Uterus (tissue), 4 donors: ENCODE measurements around the gene TTC13. TPM values are rescaled to one million over a fixed set of nuclear protein-coding genes. Genes with fewer than 3 reads are reported as not detected.
A peak's percentile ranks its signal among the peaks of the same experiment; 100 is the strongest.

Experiments
- DNase-seq, 2 donors: peaks; one replicate each; pipeline ENCODE4 v3.0.0-alpha.2; 2019 to 2020
- H3K27ac ChIP-seq, 2 donors: fragments of 200-600 bp; sonication (generic); 1 replicate in 1 of 2; 2 replicates in 1 of 2; pipeline ENCODE4 v1.5.1; 2016 to 2018
- H3K27me3 ChIP-seq, 2 donors: fragments of 200-600 bp; sonication (generic); one replicate each; pipeline ENCODE4 v1.5.1; 2018 to 2019; ENCODE audit warnings: control low read depth in 1 of 2
- H3K36me3 ChIP-seq, 2 donors: fragments of 200-600 bp; sonication (generic); one replicate each; pipeline ENCODE4 v1.5.1; 2019; ENCODE audit warnings: control low read depth in 1 of 2
- H3K4me1 ChIP-seq, 2 donors: fragments of 200-600 bp; sonication (generic); one replicate each; pipeline ENCODE4 v1.5.1; 2018 to 2019; ENCODE audit warnings: control low read depth in 1 of 2
- H3K4me3 ChIP-seq, 2 donors: fragments of 200-600 bp; sonication (generic); 1 replicate in 1 of 2; 2 replicates in 1 of 2; pipeline ENCODE4 v1.5.1; 2018 to 2019; ENCODE audit warnings: mild to moderate bottlenecking in 1 of 2
- H3K9me3 ChIP-seq, 2 donors: fragments of 200-600 bp; sonication (generic); one replicate each; pipeline ENCODE4 v1.5.1; 2019; ENCODE audit warnings: control low read depth in 1 of 2
- POLR2A ChIP-seq, 2 donors: fragments of 450-650 bp; IDR thresholded peaks; one replicate each; pipeline ENCODE4 v1.6.1; 2016; ENCODE audit warnings: antibody characterized with exemption in 2 of 2, mild to moderate bottlenecking in 1 of 2, moderate library complexity in 1 of 2
- intact Hi-C: fragments of 100-400 bp; cut with DNase I; formaldehyde crosslinking; loops from one replicate; pipeline ENCODE4 v1.15.1; 2023; ENCODE audit warnings: low total_unique reads
- total RNA-seq, 4 donors: library from RNA; depleted of rRNA in 3 of 4; stranded (reverse); fragments of >200 nt in 3 of 4; gene quantifications; one replicate each; pipeline versions ENCODE4 v1.1.0 to v1.2.4, GENCODE V29; 2014 to 2023
- TF ChIP-seq, protein P1 (sequence below), 4 experiments: fragments of 200-600 bp in 2 of 4; fragments of 450-650 bp in 2 of 4; sonication (generic) in 2 of 4; IDR thresholded peaks; one replicate each; pipeline ENCODE4 v1.5.1; 2016 to 2019; ENCODE audit warnings: antibody characterized with exemption in 4 of 4, mild to moderate bottlenecking in 2 of 4, moderate library complexity in 1 of 4
- donor health status: DM: yes; HTN: yes; CAD: no.

TTC13 gene
- total RNA-seq, 4 donors from 2014 or later = 6.9 to 49.1 (median 30.0) TPM

DNA sequence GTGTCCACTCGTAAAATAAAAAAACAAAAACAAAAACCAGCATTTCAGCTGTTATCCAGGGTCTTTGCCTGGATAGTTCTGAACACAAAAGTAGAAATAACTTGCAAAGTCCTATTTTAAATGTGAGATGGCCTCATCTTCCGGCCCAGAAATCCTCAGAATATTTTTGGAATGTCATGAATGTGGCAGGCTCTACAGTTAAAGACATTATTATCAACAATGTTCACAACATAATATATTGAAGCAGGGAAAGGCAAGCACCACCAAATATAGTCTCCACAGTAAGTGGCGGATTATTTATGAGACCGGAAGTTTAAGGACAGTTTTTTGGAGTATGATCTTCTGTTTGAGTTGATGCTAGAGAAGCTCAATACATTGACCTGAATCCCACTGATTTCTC lies 109.2 kb downstream of the TTC13 start:
- H3K4me1 ChIP-seq = peaks cover 0 to 14% of the 10 kb centered on the region in 2 donors
- intact Hi-C loops = no loop called here
- TF ChIP-seq, protein P1, sequence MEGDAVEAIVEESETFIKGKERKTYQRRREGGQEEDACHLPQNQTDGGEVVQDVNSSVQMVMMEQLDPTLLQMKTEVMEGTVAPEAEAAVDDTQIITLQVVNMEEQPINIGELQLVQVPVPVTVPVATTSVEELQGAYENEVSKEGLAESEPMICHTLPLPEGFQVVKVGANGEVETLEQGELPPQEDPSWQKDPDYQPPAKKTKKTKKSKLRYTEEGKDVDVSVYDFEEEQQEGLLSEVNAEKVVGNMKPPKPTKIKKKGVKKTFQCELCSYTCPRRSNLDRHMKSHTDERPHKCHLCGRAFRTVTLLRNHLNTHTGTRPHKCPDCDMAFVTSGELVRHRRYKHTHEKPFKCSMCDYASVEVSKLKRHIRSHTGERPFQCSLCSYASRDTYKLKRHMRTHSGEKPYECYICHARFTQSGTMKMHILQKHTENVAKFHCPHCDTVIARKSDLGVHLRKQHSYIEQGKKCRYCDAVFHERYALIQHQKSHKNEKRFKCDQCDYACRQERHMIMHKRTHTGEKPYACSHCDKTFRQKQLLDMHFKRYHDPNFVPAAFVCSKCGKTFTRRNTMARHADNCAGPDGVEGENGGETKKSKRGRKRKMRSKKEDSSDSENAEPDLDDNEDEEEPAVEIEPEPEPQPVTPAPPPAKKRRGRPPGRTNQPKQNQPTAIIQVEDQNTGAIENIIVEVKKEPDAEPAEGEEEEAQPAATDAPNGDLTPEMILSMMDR (IDR thresholded peaks at IDR 0.05) = no peak
- TF ChIP-seq POLR2A (IDR thresholded peaks at IDR 0.05) = no peak
- no peaks in the 10 kb centered on the region for H3K27me3 ChIP-seq
- no peaks in the 10 kb centered on the region for H3K36me3 ChIP-seq
- H3K4me3 ChIP-seq = no peak overlapping the region
- peak overlapping the region; percentile 83 to 85 for H3K27ac ChIP-seq
- no peak for DNase-seq
- no peaks in the 10 kb centered on the region for H3K9me3 ChIP-seq

GRCh38 chr1:230868736-230869385 lies 109.8 kb downstream of the TTC13 start:
- DNase-seq = peak in 1 of 2 donors; percentile 49
- H3K36me3 ChIP-seq = no peaks in the 10 kb centered on the region
- peak overlapping the region; percentile 46 to 79 for H3K4me3 ChIP-seq
- intact Hi-C loops = no loop called here
- H3K9me3 ChIP-seq = no peaks in the 10 kb centered on the region
- peak overlapping the region; percentile 83 to 85 for H3K27ac ChIP-seq
- no peaks in the 10 kb centered on the region for H3K27me3 ChIP-seq
- TF ChIP-seq POLR2A (IDR thresholded peaks at IDR 0.05) = peak in 1 of 2 donors; percentile 8
- TF ChIP-seq, protein P1 (IDR thresholded peaks at IDR 0.05) = no peak
- peaks cover 0 to 19% of the 10 kb centered on the region in 2 donors for H3K4me1 ChIP-seq

DNA sequence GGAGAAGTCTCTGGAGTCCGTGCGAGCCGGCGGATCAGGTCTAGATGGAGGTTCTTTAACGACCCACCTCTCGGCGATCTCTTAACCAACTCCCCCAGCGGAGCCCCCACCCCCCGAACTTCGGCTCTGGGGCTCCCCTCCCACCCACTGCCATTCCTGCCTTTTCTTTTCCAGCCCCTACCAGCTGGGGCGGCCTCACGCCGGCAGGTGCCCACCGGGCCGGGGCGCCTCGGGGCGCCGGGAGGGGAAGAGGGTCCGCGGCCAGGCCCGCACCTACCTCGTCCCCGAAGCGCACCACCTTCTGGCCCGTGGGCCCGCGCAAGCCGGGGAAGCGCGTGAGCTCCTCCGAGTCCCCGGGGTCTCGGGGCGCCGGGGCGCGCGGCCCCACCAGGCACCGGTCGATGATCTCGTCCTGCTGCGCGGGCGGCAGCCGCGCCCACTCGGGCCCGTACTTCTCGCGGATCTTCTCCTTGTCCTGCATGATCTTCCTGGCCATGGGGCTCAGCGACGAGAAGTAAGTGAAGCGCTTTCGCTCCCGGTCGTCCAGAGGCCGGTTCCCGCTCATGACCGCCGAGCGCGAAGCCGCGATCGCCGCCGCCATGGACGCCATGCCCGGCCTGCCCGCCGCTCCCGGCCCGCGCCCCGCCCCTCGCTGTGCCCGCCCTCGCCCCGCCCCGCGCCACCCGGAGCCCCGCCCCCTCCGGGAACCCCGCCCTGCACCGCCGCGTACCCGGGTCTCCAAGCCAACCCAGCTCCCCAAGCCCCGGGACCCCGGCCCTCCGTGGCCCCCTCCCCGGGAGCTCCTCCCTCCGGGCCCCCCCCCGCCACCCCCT lies 110.5 kb downstream of the TTC13 start, which contains the start of gene C1orf198:
Gene C1orf198 (minus strand): TSS at position 619 of the 833 bp plus-strand sequence. CDS start 9 bp downstream, at position 610.
- H3K9me3 ChIP-seq = no peaks in the 10 kb centered on the region
- no peaks in the 10 kb centered on the region for H3K36me3 ChIP-seq
- H3K4me3 ChIP-seq = peak within 1 kb of the TSS; percentile 46 to 79
- peaks cover 0 to 23% of the 10 kb centered on the region in 2 donors for H3K4me1 ChIP-seq
- intact Hi-C loops = no loop called here
- H3K27me3 ChIP-seq = no peaks in the 10 kb centered on the region
- DNase-seq = peak; percentile 63 to 78
- TF ChIP-seq, protein P1 (IDR thresholded peaks at IDR 0.05) = no peak
- TF ChIP-seq POLR2A (IDR thresholded peaks at IDR 0.05) = peak; percentile 54 to 77
- peak within 1 kb of the TSS; percentile 83 to 85 for H3K27ac ChIP-seq

- intact Hi-C loops = no loop called here
- Histone ChIP-seq H3K36me3 (no peaks in the 10 kb centered on the region), H3K4me1 (peaks cover 0 to 24% of the 10 kb centered on the region in 2 donors)
Measured at GRCh38 chr1:230867101-230867902, 111.4 kb downstream of the TTC13 start.

More at GRCh38 chr1:230867101-230867902, 111.4 kb downstream of the TTC13 start:
- H3K27ac ChIP-seq = peak overlapping the region; percentile 83 to 85
- no peaks in the 10 kb centered on the region for H3K9me3 ChIP-seq
- DNase-seq = no peak
- H3K27me3 ChIP-seq = no peaks in the 10 kb centered on the region
- no peak for TF ChIP-seq POLR2A (IDR thresholded peaks at IDR 0.05)
- TF ChIP-seq, protein P1 (IDR thresholded peaks at IDR 0.05) = no peak
- peak overlapping the region; percentile 46 to 79 for H3K4me3 ChIP-seq
